K562 (cell line): ENCODE data around the gene MTPN. TPM values are rescaled to one million over a fixed set of nuclear protein-coding genes. Genes with fewer than 3 reads are reported as not detected.

Experiments used
- ATAC-seq: fragments of 200-7000 bp; cut with Tn5 transposase; 3 replicates; pipeline ENCODE4 v1.9.1; 2020; ENCODE audit warnings: moderate library complexity
- BruUV-seq: library from RNA; stranded (reverse); fragments of 400-500 nt; replicated peaks from 2 replicates; lab custom pipeline; 2021; lab: Mats Ljungman, UMichigan
- CTCF ChIA-PET: fragments of 300-600 bp; formaldehyde crosslinking; extraction: SDS; loops from one replicate; lab custom pipeline; 2021; ENCODE audit warnings: low intra/inter-chr PET ratio; lab: Yijun Ruan, JAX
- POLR2A ChIA-PET: fragments of 300-600, 350-650 bp; sonication (Branson Sonifier 250); formaldehyde crosslinking; extraction: SDS; loops from one replicate; lab custom pipeline; 2021; ENCODE audit warnings: antibody characterized with exemption, inconsistent platforms; lab: Yijun Ruan, JAX
- DNase-seq, 4 experiments: peaks; one replicate each; pipeline versions ENCODE4 v3.0.0 to v3.0.0-alpha.2; 2011 to 2018; ENCODE audit warnings: low spot score in 3 of 4, mixed read lengths in 3 of 4; ENCODE audit errors: extremely low read depth in 1 of 4
- FAIRE-seq: peaks from 2 replicates; lab custom pipeline; 2011; peaks lifted over from hg19 to GRCh38; lab: Jason Lieb, UNC
- H2AFZ ChIP-seq: 2 replicates; pipeline ENCODE4 v1.6.0; 2011; ENCODE audit warnings: low read depth, low read length, control low read depth, inconsistent platforms
- H3K27ac ChIP-seq: fragments of 200-600 bp; 3 replicates; pipeline ENCODE4 v1.8.0; 2011; ENCODE audit warnings: low read depth, mild to moderate bottlenecking, control low read depth, inconsistent platforms, low read length, moderate library complexity, mixed read lengths; ENCODE audit errors: extremely low read depth
- H3K27me3 ChIP-seq, 2 experiments: fragments of 300-600 bp in 1 of 2; 2 replicates in 1 of 2; 3 replicates in 1 of 2; pipeline versions ENCODE4 v1.6.0 to v1.8.0; 2011; ENCODE audit warnings: inconsistent platforms in 2 of 2, low read length in 2 of 2, mild to moderate bottlenecking in 1 of 2, mixed read lengths in 1 of 2, moderate library complexity in 1 of 2; ENCODE audit not compliant: control insufficient read depth in 2 of 2, insufficient read depth in 2 of 2
- H3K36me3 ChIP-seq: fragments of 300-600 bp; 3 replicates; pipeline ENCODE4 v1.8.0; 2011; ENCODE audit warnings: mild to moderate bottlenecking, low read length, inconsistent platforms; ENCODE audit not compliant: control insufficient read depth, insufficient read depth
- H3K4me1 ChIP-seq, 2 experiments: fragments of 200-600 bp in 1 of 2; replicated peaks in 1 of 2; 2 replicates in 1 of 2; 3 replicates in 1 of 2; pipeline versions ENCODE4 v1.5.1 to v1.8.0; 2011; ENCODE audit warnings: inconsistent platforms in 2 of 2, low read length in 2 of 2, mild to moderate bottlenecking in 1 of 2, mixed read lengths in 1 of 2, moderate library complexity in 1 of 2; ENCODE audit not compliant: control insufficient read depth in 2 of 2, insufficient read depth in 2 of 2
- H3K4me2 ChIP-seq: 2 replicates; pipeline ENCODE4 v1.6.1; 2011; ENCODE audit warnings: low read length, control low read depth, inconsistent platforms, mixed read lengths; ENCODE audit not compliant: insufficient read depth
- H3K4me3 ChIP-seq: fragments of 200-600 bp; sonication (generic), shearing (Covaris generic); 2 replicates; pipeline ENCODE4 v1.5.1; 2016; ENCODE audit warnings: control low read depth, inconsistent platforms
- H3K79me2 ChIP-seq: fragments of 200-600 bp; 3 replicates; pipeline ENCODE4 v1.8.0; 2011; ENCODE audit warnings: low read length, inconsistent platforms; ENCODE audit not compliant: control insufficient read depth, insufficient read depth
- H3K9ac ChIP-seq, 2 experiments: 2 replicates each; pipeline versions ENCODE4 v1.6.0 to v1.6.1; 2011; ENCODE audit warnings: low read depth in 2 of 2, low read length in 2 of 2, control low read depth in 1 of 2, inconsistent platforms in 1 of 2, mild to moderate bottlenecking in 1 of 2, mixed read lengths in 1 of 2; ENCODE audit not compliant: insufficient read depth in 1 of 2
- H3K9me1 ChIP-seq: one replicate; pipeline ENCODE4 v1.6.0; 2011; ENCODE audit warnings: inconsistent platforms, mild to moderate bottlenecking, low read length, moderate library complexity; ENCODE audit not compliant: control insufficient read depth, insufficient read depth
- H3K9me3 ChIP-seq: replicated peaks from 2 replicates; pipeline ENCODE4 v1.5.1; 2011; ENCODE audit warnings: low read depth, low read length, inconsistent platforms; ENCODE audit not compliant: control insufficient read depth, insufficient read depth
- H4K20me1 ChIP-seq: replicated peaks from 2 replicates; pipeline ENCODE4 v1.6.1; 2011; ENCODE audit warnings: low read length, inconsistent platforms, mixed read lengths; ENCODE audit not compliant: control insufficient read depth, insufficient read depth
- ARID1B ChIP-seq: fragments of 450-650 bp; IDR thresholded peaks from 2 replicates; pipeline ENCODE4 v1.6.1; 2016; ENCODE audit warnings: antibody characterized with exemption, mild to moderate bottlenecking, inconsistent platforms
- BRD4 ChIP-seq: fragments of 200-600 bp; sonication (generic); IDR thresholded peaks from 2 replicates; pipeline ENCODE4 v1.6.1; 2017; ENCODE audit warnings: inconsistent platforms
- EP400 ChIP-seq: fragments of 450-650 bp; IDR thresholded peaks from 2 replicates; pipeline ENCODE4 v1.6.1; 2017; ENCODE audit warnings: antibody characterized with exemption, mild to moderate bottlenecking, moderate library complexity
- HDAC3 ChIP-seq: fragments of 450-650 bp; IDR thresholded peaks from 2 replicates; pipeline ENCODE4 v1.6.1; 2018; ENCODE audit warnings: borderline replicate concordance, mild to moderate bottlenecking, moderate library complexity; ENCODE audit not compliant: partially characterized antibody
- HMG20A ChIP-seq: fragments of 450-650 bp; formaldehyde crosslinking; conservative IDR thresholded peaks from 2 replicates; pipeline ENCODE4 v1.4.0; 2020; ENCODE audit warnings: mild to moderate bottlenecking, mixed read lengths
- KDM1A ChIP-seq, 2 experiments: fragments of 450-650 bp; IDR thresholded peaks; 2 replicates each; pipeline ENCODE4 v1.6.1; 2016; ENCODE audit warnings: mild to moderate bottlenecking in 2 of 2
- LEF1 ChIP-seq: fragments of 450-650 bp; IDR thresholded peaks from 2 replicates; pipeline ENCODE4 v1.6.1; 2016; ENCODE audit warnings: mild to moderate bottlenecking
- MAFK ChIP-seq: IDR thresholded peaks from 2 replicates; pipeline ENCODE4 v1.6.1; 2011; ENCODE audit warnings: low read length, improper control_type of control experiment
- MTA1 ChIP-seq: fragments of 450-650 bp; IDR thresholded peaks from 2 replicates; pipeline ENCODE4 v1.6.1; 2017; ENCODE audit warnings: borderline replicate concordance
- NCOA2 ChIP-seq, 2 experiments: fragments of 450-650 bp; IDR thresholded peaks; 2 replicates each; pipeline ENCODE4 v1.6.1; 2018; ENCODE audit warnings: mild to moderate bottlenecking in 2 of 2, moderate library complexity in 1 of 2; ENCODE audit not compliant: partially characterized antibody in 2 of 2
- NR2C1 ChIP-seq, 2 experiments: fragments of 450-650 bp; IDR thresholded peaks; 2 replicates each; pipeline ENCODE4 v1.6.1; 2017; ENCODE audit warnings: mild to moderate bottlenecking in 2 of 2, antibody characterized with exemption in 1 of 2, inconsistent platforms in 1 of 2, missing compliant biosample characterization in 1 of 2, missing genetic modification characterization in 1 of 2
- TAF1 ChIP-seq: IDR thresholded peaks from 2 replicates; pipeline ENCODE4 v1.6.1; 2011; ENCODE audit warnings: mild to moderate bottlenecking, low read length, moderate library complexity; ENCODE audit not compliant: insufficient read depth, control insufficient read depth, severe bottlenecking; ENCODE audit errors: extremely low read depth
- ZEB2 ChIP-seq: fragments of 450-650 bp; IDR thresholded peaks from 2 replicates; pipeline ENCODE4 v1.6.1; 2016
- ZFP36 ChIP-seq: fragments of 150-350 bp; IDR thresholded peaks from 2 replicates; pipeline ENCODE4 v1.6.1; 2018; ENCODE audit warnings: low read length, low read depth; ENCODE audit not compliant: partially characterized antibody
- ZNF316 ChIP-seq: fragments of 450-650 bp; IDR thresholded peaks from 2 replicates; pipeline ENCODE4 v1.6.1; 2016
- ZNF398 ChIP-seq: fragments of 250-450 bp; sonication (Bioruptor Pico); IDR thresholded peaks from 2 replicates; pipeline ENCODE4 v1.8.0; 2021; ENCODE audit warnings: moderate library complexity, mild to moderate bottlenecking, inconsistent platforms
- ZNF589 ChIP-seq: fragments of 200-800 bp; sonication (Bioruptor generic); IDR thresholded peaks from 2 replicates; pipeline ENCODE4 v1.6.1; 2016; ENCODE audit warnings: low read depth, missing genetic modification characterization, missing compliant biosample characterization
- ZNF766 ChIP-seq: fragments of 200-800 bp; sonication (Bioruptor generic); conservative IDR thresholded peaks from 2 replicates; pipeline ENCODE4 v1.6.1; 2016; ENCODE audit warnings: missing genetic modification characterization, missing compliant biosample characterization
- WGBS: fragments of 100-300 bp; shearing (Covaris generic); methylation state at CpG from one replicate; pipeline ENCODE4 v1.1.6; 2016; ENCODE audit warnings: low coverage, mixed read lengths; ENCODE audit not compliant: insufficient coverage; ENCODE audit errors: missing lambda C conversion rate; 5-methylcytosine and 5-hydroxymethylcytosine counted together
- in situ Hi-C: fragments of 300-500 bp; cut with MboI; formaldehyde crosslinking; loops from 4 replicates; pipeline ENCODE4 v1.15.0; 2018; ENCODE audit warnings: inconsistent platforms, mixed read lengths
- intact Hi-C: fragments of 100-400 bp; cut with micrococcal nuclease; formaldehyde crosslinking; loops from 2 replicates; pipeline ENCODE4 v1.14.2; 2022
- polyA plus RNA-seq, 8 experiments: library from polyadenylated mRNA; depleted of rRNA in 4 of 8; stranded (reverse) in 5 of 8; unstranded in 3 of 8; fragments of >200 nt; fragmentation: Nextera tagmentation in 2 of 8; fragmentation: Illumina TruSeq in 1 of 8; extraction: Ambion mirVana in 2 of 8; extraction: Trizol in 1 of 8; gene quantifications; 2 replicates each; pipeline versions ENCODE4 v1.2.1 to v1.2.3, GENCODE V29; 2011 to 2014; ENCODE audit warnings: inconsistent platforms in 1 of 8, missing spikeins in 1 of 8
- total RNA-seq, 7 experiments: library from RNA; depleted of rRNA in 6 of 7; stranded (reverse); fragments of >200 nt in 6 of 7; fragmentation: Illumina TruSeq in 2 of 7; extraction: Trizol in 2 of 7; gene quantifications; 2 replicates each; pipeline versions ENCODE4 v1.2.1 to v1.2.3, GENCODE V29; 2011 to 2021; ENCODE audit warnings: low replicate concordance in 1 of 7

The MTPN gene
- total and polyA plus RNA-seq, 9 of the 15 experiments (the other 6 are each of a cell fraction or from before 2014, with no cell fraction given): 68.5 to 261 (median 156) TPM

- Histone ChIP-seq H3K4me2 (peak overlapping the region; percentile 63), H2AFZ (peak overlapping the region; percentile 86), H3K9me1 (peaks cover 4% of the 10 kb centered on the region), H3K36me3 (no peaks in the 10 kb centered on the region), H3K9me3 (no peaks in the 10 kb centered on the region), H3K9ac (peak overlapping the region in 1 of 2 experiments; percentile 58; a peak in 2 of 4 replicates), H3K27ac (peak overlapping the region; percentile 61), H4K20me1 (no peaks in the 10 kb centered on the region), H3K27me3 (no peaks in the 10 kb centered on the region), H3K4me1 (peaks cover 11 to 56% of the 10 kb centered on the region in 2 experiments; a peak in 4 of 5 replicates), H3K4me3 (no peak overlapping the region; the same call in 1 of the 2 replicates), H3K79me2 (peaks cover 1% of the 10 kb centered on the region; the same call in 2 of the 3 replicates)
- ATAC-seq (peak; percentile 39), DNase-seq (peak in 1 of 4 experiments; percentile 64), FAIRE-seq (peak; percentile 42)
- intact Hi-C loops: no loop called here
- ChIA-PET POLR2A (interaction anchor here (0.7 to 1.9 kb wide), 6 partner anchors 10 to 58 kb away, joined by 3 to 9 read pairs (median 3); no protein-coding TSS in a partner anchor), CTCF (no interaction called here)
- WGBS: 5% methylated on average over 8 of the region's 8 CpGs
- BruUV-seq: no TSS peak
- in situ Hi-C loops: no loop called here
- no peak for TF ChIP-seq HMG20A (CRISPR knock-in tag)
- TF ChIP-seq ZNF766 (CRISPR knock-in tag): peak; percentile 68
- TF ChIP-seq ZNF589: peak; percentile 80
- TF ChIP-seq LEF1: peak; percentile 70; the same call in 1 of the 2 replicates
- peak; percentile 50 for TF ChIP-seq EP400
- TF ChIP-seq ZFP36: peak; percentile 22
- TF ChIP-seq MTA1: peak; percentile 80; the same call in 1 of the 2 replicates
- peak in 1 of 2 experiments; percentile 30 for TF ChIP-seq NCOA2 (IDR thresholded peaks at IDR 0.05; ENCODE audit: partially characterized antibody in 2 of 2)
- peak; percentile 77 for TF ChIP-seq KDM1A (IDR thresholded peaks at IDR 0.05)
- TF ChIP-seq ARID1B: peak; percentile 81
- peak; percentile 98 for TF ChIP-seq ZEB2
- peak; percentile 36 for TF ChIP-seq HDAC3
- TF ChIP-seq MAFK: peak; percentile 81; the same call in 1 of the 2 replicates
- TF ChIP-seq BRD4: no peak
- TF ChIP-seq ZNF316: peak; percentile 96
- no peak for TF ChIP-seq ZNF398 (CRISPR knock-in tag)
- TF ChIP-seq NR2C1 (IDR thresholded peaks at IDR 0.05): peak; percentile 58; the same call in 1 of the 2 replicates
- no peak for TF ChIP-seq NR2C1 (tag; IDR thresholded peaks at IDR 0.05)
- no peak for TF ChIP-seq TAF1
Observed at GRCh38 chr7:135981958-135982646, 4.9 kb upstream of the MTPN start.
